GM12864 (cell line): ENCODE measurements around the gene CDRT4.
"Not testable (repeated sequence)": the region's sequence is repeated elsewhere in the genome, so short reads cannot be mapped to it uniquely, and the experiment has no call there.

Experiments used
- DNase-seq: peaks from one replicate; pipeline ENCODE4 v3.0.0-alpha.2; 2011; ENCODE audit warnings: low read depth
- H3K4me3 ChIP-seq: 2 replicates; pipeline ENCODE4 v1.5.1; 2011; ENCODE audit warnings: mild to moderate bottlenecking, low read depth, low read length, control low read depth
- TF ChIP-seq, protein P1 (sequence below): IDR thresholded peaks from 2 replicates; pipeline ENCODE4 v1.5.1; 2011; ENCODE audit warnings: low read depth, mild to moderate bottlenecking, moderate library complexity, low read length, control low read depth, inconsistent platforms; ENCODE audit errors: missing control alignments

CDRT4 gene

DNA sequence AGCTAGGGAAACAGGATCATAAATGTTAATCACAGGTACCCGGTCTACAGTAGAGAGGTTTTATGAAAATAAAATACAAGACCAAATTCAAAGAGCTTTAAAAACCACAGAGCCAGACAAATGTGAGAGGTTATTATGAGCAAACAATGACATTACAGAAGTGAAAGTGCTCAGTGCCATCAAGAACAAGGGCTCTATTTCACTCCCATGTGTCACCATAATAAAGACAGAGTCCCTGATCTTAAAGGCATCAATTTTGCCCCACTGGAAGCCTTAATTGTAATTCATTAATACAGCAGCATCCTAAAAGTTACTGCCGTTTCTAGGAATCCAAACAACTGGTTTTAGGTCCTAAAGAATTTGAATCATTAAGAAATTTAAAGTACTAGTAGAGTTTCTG lies 43.7 kb upstream of the CDRT4 start:
- H3K4me3 ChIP-seq: no peak overlapping the region
- DNase-seq: no peak
- TF ChIP-seq, protein P1, sequence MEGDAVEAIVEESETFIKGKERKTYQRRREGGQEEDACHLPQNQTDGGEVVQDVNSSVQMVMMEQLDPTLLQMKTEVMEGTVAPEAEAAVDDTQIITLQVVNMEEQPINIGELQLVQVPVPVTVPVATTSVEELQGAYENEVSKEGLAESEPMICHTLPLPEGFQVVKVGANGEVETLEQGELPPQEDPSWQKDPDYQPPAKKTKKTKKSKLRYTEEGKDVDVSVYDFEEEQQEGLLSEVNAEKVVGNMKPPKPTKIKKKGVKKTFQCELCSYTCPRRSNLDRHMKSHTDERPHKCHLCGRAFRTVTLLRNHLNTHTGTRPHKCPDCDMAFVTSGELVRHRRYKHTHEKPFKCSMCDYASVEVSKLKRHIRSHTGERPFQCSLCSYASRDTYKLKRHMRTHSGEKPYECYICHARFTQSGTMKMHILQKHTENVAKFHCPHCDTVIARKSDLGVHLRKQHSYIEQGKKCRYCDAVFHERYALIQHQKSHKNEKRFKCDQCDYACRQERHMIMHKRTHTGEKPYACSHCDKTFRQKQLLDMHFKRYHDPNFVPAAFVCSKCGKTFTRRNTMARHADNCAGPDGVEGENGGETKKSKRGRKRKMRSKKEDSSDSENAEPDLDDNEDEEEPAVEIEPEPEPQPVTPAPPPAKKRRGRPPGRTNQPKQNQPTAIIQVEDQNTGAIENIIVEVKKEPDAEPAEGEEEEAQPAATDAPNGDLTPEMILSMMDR: no peak

DNA sequence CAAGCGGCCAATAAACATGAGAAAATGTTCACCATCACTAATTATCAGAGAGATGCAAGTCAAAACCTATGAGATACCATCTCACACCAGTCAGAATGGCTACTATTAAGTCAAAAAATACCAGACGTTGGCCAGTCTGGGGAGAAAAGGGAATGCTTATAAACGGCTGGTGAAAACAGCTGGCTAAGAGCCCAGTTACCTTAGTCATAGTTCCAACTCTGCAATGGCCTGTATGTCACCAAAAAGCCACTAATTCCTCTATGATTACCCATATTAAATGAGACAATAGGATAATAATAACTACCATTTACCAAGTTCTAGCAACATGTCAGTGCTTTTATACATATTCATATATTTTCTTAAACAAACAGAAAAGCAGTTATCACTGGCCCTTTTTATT lies 42.9 kb upstream of the CDRT4 start:
- TF ChIP-seq, protein P1: no peak
- no peak overlapping the region for H3K4me3 ChIP-seq
- no peak for DNase-seq

DNA sequence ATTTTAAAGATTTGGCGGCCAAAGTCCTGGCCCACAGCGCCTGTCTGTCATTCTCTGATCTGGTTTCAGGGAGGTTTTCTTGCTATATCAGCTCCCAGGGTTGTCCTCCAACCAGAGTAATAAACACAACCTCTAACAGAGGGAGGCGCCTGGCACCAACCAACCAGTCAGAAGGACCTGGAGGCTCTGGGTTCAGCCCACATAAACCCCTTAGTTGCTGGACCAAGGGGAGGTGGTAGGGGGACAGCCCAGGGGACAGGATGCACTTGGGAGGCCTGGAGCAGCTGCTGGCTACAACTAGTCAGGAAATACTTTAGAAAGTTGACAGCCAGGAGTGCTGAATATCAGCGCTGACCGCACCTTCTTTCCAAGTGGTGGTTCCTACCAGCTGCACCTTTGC lies 41.7 kb upstream of the CDRT4 start:
- H3K4me3 ChIP-seq: no peak overlapping the region
- TF ChIP-seq, protein P1: no peak

DNA sequence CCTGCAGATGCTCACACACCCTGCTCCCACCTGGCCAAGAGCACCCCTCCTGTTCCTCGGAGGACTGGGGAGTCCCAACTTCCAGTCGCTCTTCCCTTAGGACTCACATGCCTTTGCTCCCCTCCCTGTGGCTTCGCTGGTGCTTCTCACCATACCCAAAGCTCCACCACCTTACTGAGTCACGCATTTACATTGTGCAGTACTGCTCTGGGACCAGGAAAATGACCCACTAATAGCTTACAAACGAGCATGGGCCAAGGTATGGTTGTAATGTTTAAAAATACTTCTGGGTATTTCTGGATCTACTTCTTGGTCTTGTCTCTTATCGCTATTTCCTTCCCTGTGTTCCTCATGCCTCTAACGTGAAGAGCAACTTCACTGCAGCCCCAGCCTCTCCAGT lies 41.0 kb upstream of the CDRT4 start:
- DNase-seq: no peak
- H3K4me3 ChIP-seq: no peak overlapping the region

More for the DNA sequence above, 41.7 kb upstream of the CDRT4 start:
- no peak for DNase-seq

DNA sequence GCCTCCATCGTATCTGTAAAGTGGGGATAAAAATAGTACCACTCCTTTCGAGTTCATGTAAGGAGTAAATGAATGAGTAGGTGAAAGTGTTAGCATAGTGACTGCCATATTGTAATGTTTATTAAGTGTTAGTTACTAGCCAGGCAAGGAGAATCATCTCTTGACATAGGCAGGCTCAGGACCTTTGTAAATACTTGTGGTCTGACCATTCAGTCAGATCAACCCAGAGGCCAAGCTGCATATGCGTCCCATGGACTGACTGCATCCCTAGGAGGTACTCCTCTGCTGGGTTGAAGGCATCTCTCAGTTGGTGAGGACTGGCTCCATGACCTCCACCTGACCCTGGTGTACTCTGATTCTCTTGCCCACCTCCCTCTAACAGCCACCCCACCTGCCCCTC lies 40.5 kb upstream of the CDRT4 start:
- TF ChIP-seq, protein P1: no peak
- no peak for DNase-seq
- no peak overlapping the region for H3K4me3 ChIP-seq

More for the DNA sequence above, 41.0 kb upstream of the CDRT4 start:
- TF ChIP-seq, protein P1: no peak

DNA sequence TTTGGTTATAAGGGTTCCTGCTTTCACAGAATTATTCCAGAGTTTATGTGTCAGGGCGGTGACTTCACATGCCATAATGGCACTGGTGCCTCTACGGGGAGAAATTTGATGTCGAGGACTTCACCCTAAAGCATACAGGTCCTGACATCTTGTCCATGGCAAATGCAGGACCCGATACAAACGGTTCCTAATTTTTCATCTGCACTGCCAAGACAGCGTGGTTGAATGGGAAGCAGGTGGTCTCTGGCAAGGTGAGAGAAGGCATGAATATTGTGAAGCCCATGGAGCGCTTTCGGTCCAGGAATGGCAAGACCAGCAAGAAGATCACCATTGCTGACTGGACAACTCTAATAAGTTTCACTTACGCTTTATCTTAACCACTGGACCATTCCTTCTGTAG lies 39.6 kb upstream of the CDRT4 start:
- no peak overlapping the region for H3K4me3 ChIP-seq
- DNase-seq: no peak
- TF ChIP-seq, protein P1: no peak

DNA sequence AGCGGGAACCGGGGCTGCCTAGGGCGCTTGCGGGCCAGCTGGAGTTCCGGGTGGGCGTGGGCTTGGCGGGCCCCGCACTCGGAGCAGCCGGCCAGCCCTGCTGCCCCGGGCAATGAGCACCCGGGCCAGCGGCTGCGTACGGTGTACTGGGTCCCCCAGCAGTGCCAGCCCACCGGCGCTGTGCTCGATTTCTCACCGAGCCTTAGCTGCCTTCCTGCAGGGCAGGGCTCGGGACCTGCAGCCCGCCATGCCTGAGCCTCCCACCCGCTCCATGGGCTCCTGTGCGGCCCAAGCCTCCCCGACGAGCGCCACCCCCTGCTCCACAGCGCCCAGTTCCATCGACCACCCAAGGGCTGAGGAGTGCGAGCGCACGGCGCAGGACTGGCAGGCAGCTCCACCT lies 38.3 kb upstream of the CDRT4 start:
- H3K4me3 ChIP-seq, DNase-seq: not testable (repeated sequence)

DNA sequence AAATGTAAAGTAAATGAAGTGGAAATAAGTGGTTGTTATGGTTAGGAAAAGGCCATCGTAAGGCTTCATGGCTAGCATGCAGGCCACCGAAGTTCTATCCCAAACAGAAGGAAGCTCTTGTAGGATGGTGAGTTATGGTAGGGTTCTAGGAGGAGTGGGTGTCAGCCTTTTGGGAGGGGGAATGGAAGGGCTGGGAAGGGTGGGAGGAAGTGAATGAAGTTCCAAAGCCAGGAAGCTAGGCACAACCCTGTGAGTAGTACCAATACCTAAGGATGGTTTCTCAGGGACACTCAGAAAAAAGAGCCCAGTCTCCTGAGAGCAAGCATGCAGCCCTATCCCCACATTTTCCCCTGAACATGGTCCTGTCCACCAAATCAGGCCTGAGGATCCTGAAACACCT lies 36.3 kb upstream of the CDRT4 start:
- TF ChIP-seq, protein P1: no peak
- H3K4me3 ChIP-seq: no peak overlapping the region
- no peak for DNase-seq
